Cardiac septum (tissue), 1 donor: Measurements from ENCODE around the gene F7. TPM values are rescaled to one million over a fixed set of nuclear protein-coding genes. Genes with fewer than 3 reads are reported as not detected.

Source experiments
- DNase-seq: peaks from one replicate; pipeline ENCODE4 v3.0.0-alpha.2; 2020; ENCODE audit warnings: low spot score
- intact Hi-C: fragments of 100-400 bp; cut with DNase I; formaldehyde crosslinking; loops from one replicate; pipeline ENCODE4 v1.14.0; 2022
- total RNA-seq: library from RNA; stranded (reverse); fragmentation: NEBNext Ultra II Directional; extraction: Animal tissue kit (Norgen Biotek cat#: 25700); gene quantifications from one replicate; pipeline ENCODE4 v1.2.1, GENCODE V29; 2021
- donor health status: DM: no; HTN: no; CAD: no.

Gene F7
- total RNA-seq, 1 donor from 2014 or later, result 0.46 TPM

GRCh38 chr13:113084094-113084942 is 21.3 kb upstream of the F7 start:
- intact Hi-C loops, result no loop called here
- no peak for DNase-seq

GRCh38 chr13:113084943-113085540 is 20.5 kb upstream of the F7 start:
- DNase-seq, result no peak
- intact Hi-C loops, result no loop called here

DNA sequence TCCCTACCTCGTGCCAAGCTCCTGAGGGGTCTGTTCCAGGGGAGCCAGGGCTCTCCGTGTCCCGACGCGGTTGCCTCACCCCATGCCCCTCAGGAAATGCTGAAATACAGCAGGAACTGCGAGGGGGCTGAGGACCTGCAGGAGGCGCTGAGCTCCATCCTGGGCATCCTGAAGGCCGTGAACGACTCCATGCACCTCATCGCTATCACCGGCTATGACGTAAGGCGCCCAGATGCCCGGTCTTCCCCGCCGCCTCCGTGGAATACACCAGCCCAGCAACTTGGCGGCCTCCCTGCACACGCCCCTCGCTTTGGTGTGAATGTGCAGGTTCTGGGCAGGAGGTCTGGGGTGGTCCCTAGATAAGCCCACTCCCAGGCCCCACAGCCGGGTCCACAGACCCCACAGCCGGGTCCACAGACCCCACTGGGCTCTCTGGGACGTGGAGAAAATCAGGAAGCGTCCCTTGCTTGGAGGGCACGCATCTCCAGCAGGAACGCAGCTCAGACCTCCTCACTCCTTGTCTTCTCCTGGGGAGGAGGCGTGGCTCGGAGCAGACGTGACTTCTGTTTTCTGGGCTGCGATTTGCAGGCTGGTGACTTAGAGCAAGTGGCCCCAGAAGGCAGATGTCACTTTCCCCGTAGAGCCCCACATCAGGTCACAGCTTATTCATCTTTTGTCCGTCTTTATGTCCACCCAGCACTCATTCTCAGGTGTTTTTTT is 19.4 kb upstream of the F7 start:
- intact Hi-C loops, result no loop called here
- DNase-seq, result no peak

DNA sequence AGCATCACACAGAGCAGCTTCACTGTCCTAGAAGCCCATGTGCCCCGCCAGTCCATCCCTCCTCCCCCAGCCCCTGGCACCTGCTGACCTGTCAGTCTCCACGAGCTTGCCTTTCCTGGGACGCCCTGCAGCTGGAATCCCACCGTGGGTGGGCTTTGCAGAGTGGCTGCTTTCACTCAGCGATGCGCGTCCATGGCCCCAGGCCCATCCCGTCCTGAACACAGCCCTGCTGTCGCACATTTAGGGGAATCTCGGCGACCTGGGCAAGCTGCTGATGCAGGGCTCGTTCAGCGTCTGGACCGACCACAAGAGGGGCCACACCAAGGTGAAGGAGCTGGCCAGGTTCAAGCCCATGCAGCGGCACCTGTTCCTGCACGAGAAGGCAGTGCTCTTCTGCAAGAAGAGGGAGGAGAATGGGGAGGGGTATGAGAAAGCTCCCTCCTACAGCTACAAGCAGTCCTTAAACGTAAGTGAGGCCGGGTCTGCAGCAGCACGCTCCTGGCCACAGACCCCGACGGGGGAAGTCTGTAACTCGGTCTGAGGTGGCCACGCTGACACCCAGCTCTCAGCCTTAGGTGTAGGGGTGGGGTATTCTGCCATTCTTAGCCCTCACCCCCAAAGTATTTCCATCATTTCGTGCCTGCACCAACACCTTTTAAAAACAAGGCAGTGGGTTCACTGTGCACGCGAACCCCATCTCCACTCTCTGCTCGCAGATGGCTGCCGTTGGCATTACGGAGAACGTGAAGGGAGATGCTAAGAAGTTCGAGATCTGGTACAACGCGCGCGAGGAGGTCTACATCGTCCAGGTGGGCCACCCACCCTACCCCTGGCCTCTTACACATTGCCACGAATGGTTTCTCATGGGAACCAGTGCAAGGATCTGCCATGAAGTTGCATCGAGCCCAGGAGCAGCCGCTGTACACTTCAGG is 18.3 kb upstream of the F7 start:
- no peak for DNase-seq
- intact Hi-C loops, result no loop called here

GRCh38 chr13:113087923-113088690 is 17.5 kb upstream of the F7 start:
- no peak for DNase-seq
- intact Hi-C loops, result no loop called here

DNA sequence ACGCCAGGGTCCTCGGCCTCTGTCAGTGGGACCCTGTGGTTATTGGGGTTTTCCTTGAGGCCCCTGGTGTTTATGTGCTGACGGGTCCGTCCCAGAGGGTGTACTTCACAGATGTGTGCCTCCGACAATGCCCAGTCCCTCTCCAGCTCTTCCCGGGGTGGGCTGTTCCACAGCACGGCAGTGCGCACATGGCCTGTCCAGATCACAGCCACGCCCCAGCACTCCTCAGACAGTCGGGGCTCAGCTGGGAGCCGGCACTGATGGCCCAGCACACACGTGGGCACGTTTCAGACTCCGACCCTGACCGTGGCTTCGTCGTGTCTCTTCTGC is 16.9 kb upstream of the F7 start:
- DNase-seq, result no peak
- intact Hi-C loops, result no loop called here

DNA sequence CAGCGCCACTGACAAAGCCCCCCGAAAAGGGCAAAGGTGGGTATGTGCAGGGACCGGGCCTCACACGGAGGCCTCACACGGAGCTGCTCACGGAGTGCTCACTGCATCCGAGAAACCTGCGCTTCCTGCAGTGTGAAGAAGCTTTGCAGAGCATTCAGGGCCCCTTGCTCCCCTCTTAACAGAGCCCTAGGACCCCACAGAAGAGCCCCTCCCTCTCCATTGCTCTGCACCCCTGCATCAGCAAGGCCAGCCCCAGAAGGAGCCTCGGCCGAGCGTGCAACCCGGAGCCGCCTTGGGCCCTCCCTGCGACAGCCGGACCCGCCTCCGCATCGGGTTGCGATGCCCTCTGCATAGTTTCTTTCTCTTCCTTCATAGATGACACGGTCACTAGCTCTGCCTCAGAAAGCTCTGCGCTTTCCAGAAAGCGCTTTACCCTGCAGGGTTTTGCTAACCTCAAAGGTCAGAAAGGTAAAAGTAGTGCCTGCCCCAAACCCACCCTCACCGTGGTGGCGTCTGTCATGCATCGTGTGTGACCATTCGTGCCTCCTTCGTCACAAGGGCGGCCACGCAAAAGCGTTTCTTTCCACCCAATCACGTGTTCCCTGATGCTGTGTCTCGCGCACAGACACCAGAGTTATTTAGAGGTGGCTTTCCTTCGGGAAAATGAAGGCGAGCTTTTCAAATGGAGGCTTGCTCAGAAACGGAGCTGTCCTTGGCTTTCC is 15.7 kb upstream of the F7 start:
- intact Hi-C loops, result no loop called here
- DNase-seq, result no peak

DNA sequence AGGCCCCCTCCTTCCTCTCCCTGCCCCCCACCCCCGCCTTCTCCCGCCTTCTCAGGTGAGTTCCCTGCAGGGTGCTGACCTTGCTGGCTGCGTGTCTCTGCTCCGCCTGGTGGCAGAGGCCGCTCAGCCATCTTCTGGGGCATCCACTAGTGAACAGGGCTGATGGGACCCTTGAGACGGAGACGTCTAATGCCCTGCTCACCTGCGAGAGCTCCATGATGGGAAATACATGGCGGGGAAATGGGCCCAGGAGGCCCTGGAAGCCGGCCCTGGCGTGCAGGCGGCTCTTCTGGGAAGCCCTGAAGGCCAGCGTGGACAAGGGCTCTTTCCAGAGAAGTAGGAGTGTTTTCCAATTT is 15.2 kb upstream of the F7 start:
- intact Hi-C loops, result no loop called here
- DNase-seq, result no peak

DNA sequence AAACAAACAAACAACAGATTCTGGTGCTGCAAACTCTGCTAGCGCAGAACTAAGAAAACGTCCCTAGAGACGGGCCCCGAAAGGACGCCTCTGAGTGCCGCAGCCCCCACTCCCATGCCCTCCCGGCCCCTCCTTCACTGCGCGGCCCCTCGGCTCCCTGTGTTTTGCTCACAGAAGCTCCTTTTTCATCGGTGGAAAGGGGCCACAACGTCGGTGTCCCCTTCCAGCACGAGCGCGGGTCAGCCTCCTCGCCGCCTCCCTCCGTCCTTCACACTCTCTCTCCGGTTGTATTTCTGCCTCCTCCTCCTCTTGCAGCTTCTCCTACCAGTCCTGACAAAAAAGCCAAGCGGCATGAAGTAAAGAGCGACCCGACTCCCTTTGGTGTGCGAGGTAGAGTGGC is 14.8 kb upstream of the F7 start:
- intact Hi-C loops, result no loop called here

GRCh38 chr13:113091211-113091771 is 14.3 kb upstream of the F7 start:
- intact Hi-C loops, result no loop called here
- no peak for DNase-seq

More for the DNA sequence above, 14.8 kb upstream of the F7 start:
- no peak for DNase-seq

DNA sequence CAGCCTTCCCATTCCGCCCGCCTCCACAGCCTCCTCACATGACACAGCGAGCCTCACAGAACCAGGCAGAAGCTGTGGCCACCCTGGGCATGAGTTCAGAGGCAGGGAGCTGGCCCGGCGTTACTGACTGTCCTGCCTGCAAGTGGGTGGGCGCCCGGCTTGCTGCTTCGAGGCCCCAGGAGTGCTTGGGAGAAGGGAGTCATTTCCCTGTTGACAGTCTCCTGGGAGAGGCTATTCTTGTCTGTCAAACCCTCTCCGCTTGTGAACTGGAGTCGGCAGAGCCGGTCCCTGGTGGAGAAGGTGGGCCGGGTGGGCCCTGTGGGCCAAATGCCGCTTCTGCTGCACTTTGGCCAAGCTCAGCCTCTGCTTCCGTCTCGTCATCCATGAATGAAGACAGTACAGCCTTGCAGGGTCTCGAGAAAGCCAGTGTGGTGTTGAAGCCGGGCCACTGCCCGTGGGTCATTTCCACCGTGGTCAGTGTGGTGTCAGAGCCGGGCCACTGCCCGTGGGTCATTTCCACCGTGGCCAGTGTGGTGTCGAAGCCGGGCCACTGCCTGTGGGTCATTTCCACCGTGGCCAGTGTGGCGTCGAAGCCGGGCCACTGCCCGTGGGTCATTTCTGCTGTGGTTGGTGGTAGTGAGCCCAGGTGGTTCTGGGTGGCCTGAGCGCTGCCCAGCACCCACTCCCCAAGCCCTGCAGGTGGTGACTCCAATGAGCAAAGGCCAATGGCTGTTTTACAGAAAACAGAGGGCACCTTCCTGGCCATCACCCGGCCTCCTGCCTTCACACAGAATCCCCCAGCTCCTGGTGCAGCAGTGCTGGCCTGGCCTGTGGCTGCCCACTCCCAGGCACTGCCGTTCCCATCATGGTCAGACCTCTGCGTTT is 13.5 kb upstream of the F7 start:
- no peak for DNase-seq
- intact Hi-C loops, result no loop called here

GRCh38 chr13:113092776-113093579 is 12.6 kb upstream of the F7 start:
- intact Hi-C loops, result no loop called here
- no peak for DNase-seq

DNA sequence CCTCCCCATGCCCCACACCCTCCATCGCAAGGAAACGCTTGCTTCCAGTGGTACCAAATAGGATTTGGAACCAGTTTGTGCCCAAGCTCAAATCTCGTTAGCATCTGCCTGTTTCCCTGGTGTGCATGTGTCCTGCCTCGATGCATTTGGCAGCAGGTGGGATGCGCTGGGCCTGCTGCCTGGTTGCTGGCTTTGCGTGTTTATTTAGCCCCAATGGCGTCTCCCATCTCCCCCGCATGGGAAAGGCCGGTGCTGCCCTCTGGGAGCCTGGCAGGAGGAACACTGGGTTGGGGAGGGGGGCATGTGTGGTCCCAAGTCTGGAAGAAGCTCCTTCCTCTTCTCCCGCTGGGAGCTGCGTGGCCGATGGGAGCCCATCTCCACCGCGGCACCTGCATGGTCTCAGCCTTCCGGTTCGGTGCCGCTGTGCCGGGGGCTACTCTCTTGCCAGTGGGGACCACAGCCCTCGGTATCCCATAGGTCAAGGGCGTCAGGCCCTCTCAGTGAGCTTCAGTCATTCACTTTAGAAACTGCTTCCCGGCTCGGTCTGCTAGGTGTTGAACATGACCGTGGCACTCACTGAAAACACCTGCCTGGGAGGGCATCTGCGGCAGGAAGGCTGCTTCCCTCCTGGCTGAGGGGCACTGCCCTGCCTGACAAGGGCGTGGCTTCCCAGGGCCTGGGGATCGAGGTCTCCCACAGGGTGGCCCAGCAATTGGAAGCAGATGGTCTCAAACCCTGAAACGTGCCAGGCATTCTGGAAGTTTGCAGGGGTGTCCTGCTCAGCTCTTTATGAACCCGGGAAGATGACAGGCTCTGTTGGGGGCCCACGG is 11.8 kb upstream of the F7 start:
- DNase-seq, result no peak
- intact Hi-C loops, result no loop called here

DNA sequence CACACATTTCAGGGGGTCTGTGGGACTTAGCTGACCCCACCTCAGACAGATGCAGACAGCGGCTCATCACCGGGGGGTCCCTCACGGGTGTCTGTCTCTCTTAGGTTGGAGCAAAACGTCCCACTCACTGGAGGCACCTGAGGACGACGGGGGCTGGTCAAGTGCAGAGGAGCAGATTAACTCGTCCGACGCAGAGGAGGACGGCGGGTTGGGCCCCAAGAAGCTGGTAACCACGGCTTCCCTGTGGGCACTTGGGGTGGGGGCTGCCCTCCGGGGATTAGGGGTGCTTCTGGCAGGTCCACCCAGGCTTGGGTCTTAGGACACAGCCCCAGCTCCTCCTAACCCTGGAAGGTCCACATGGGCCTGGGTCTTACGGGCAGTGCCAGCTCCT is 11.2 kb upstream of the F7 start:
- intact Hi-C loops, result no loop called here
- no peak for DNase-seq

GRCh38 chr13:113095146-113096051 is 10.2 kb upstream of the F7 start:
- DNase-seq, result no peak

More at GRCh38 chr13:113095146-113096051, 10.2 kb upstream of the F7 start:
- intact Hi-C loops, result no loop called here
